H1 (cell line): ENCODE data around the gene TMEM44. TPM values are rescaled to one million over a fixed set of nuclear protein-coding genes. Genes with fewer than 3 reads are reported as not detected.

ENCODE experiments used
- CTCF ChIA-PET: fragments of 300-600 bp; sonication (Branson Sonifier 250); formaldehyde crosslinking; loops from one replicate; lab custom pipeline; 2021; ENCODE audit not compliant: partially characterized antibody; lab: Charles Lee
- POLR2A ChIA-PET: fragments of 300-600 bp; sonication (Branson Sonifier 250); formaldehyde crosslinking; loops from one replicate; lab custom pipeline; 2021; ENCODE audit warnings: inconsistent platforms; ENCODE audit not compliant: partially characterized antibody; lab: Charles Lee
- DNase-seq, 2 experiments: peaks; one replicate each; pipeline versions ENCODE4 v3.0.0 to v3.0.0-alpha.2; 2010 to 2022; ENCODE audit warnings: low spot score in 2 of 2, low read depth in 1 of 2, mixed read lengths in 1 of 2
- FAIRE-seq: peaks from 2 replicates; lab custom pipeline; 2011; peaks lifted over from hg19 to GRCh38; lab: Jason Lieb, UNC
- H2AFZ ChIP-seq: 2 replicates; pipeline ENCODE4 v1.8.1; 2012; ENCODE audit warnings: low read length, inconsistent platforms
- H2AK5ac ChIP-seq: 2 replicates; pipeline ENCODE4 v1.6.1; 2013; ENCODE audit warnings: low read depth, low read length
- H2BK120ac ChIP-seq: replicated peaks from 2 replicates; pipeline ENCODE3; 2013; ENCODE audit warnings: low read depth, low read length, inconsistent platforms
- H2BK12ac ChIP-seq: 2 replicates; pipeline ENCODE4 v1.6.1; 2013; ENCODE audit warnings: low read depth, low read length
- H2BK15ac ChIP-seq: 2 replicates; pipeline ENCODE4 v1.6.1; 2013; ENCODE audit warnings: low read length
- H2BK20ac ChIP-seq: 2 replicates; pipeline ENCODE4 v1.6.1; 2013; ENCODE audit warnings: low read length
- H2BK5ac ChIP-seq: 2 replicates; pipeline ENCODE4 v1.6.1; 2013; ENCODE audit warnings: low read depth, low read length
- H3K14ac ChIP-seq: 2 replicates; pipeline ENCODE4 v1.6.1; 2013; ENCODE audit warnings: inconsistent platforms; ENCODE audit not compliant: insufficient read length
- H3K18ac ChIP-seq: 2 replicates; pipeline ENCODE4 v1.6.1; 2013; ENCODE audit warnings: low read length; ENCODE audit errors: extremely low read depth
- H3K23ac ChIP-seq: 2 replicates; pipeline ENCODE4 v1.6.1; 2013; ENCODE audit warnings: inconsistent platforms; ENCODE audit not compliant: insufficient read length
- H3K23me2 ChIP-seq: 2 replicates; pipeline ENCODE4 v1.6.1; 2013; ENCODE audit warnings: low read depth, low read length
- H3K27ac ChIP-seq: 2 replicates; pipeline ENCODE4 v1.6.1; 2011; ENCODE audit warnings: low read depth, low read length, inconsistent platforms
- H3K27me3 ChIP-seq, 4 experiments: replicated peaks in 1 of 4; 1 replicate in 1 of 4; 2 replicates in 3 of 4; pipeline versions ENCODE4 v1.6.1 to v1.8.1; 2011 to 2013; ENCODE audit warnings: low read length in 3 of 4, mild to moderate bottlenecking in 3 of 4, inconsistent platforms in 2 of 4, mixed read lengths in 2 of 4, moderate library complexity in 1 of 4; ENCODE audit not compliant: control insufficient read depth in 3 of 4, insufficient read depth in 3 of 4; ENCODE audit errors: extremely low read depth in 1 of 4
- H3K36me3 ChIP-seq, 4 experiments: 2 replicates each; pipeline versions ENCODE4 v1.6.1 to v1.8.1; 2011 to 2013; ENCODE audit warnings: mild to moderate bottlenecking in 4 of 4, low read length in 3 of 4, moderate library complexity in 2 of 4, control low read depth in 1 of 4, inconsistent platforms in 1 of 4; ENCODE audit not compliant: insufficient read depth in 4 of 4, control insufficient read depth in 2 of 4
- H3K4ac ChIP-seq: replicated peaks from 2 replicates; pipeline ENCODE3; 2013; ENCODE audit warnings: low read length, low read depth, mixed read lengths, inconsistent platforms; ENCODE audit not compliant: insufficient read length
- H3K4me1 ChIP-seq, 4 experiments: replicated peaks in 1 of 4; 1 replicate in 1 of 4; 2 replicates in 3 of 4; pipeline versions ENCODE4 v1.6.1 to v1.8.1; 2011 to 2013; ENCODE audit warnings: low read length in 3 of 4, inconsistent platforms in 2 of 4, mixed read lengths in 1 of 4; ENCODE audit not compliant: insufficient read depth in 4 of 4, control insufficient read depth in 3 of 4
- H3K4me2 ChIP-seq, 2 experiments: 2 replicates each; pipeline versions ENCODE4 v1.6.1 to v1.8.1; 2011 to 2013; ENCODE audit warnings: low read depth in 2 of 2, low read length in 2 of 2, control low read depth in 1 of 2, inconsistent platforms in 1 of 2, mild to moderate bottlenecking in 1 of 2; ENCODE audit not compliant: insufficient read depth in 1 of 2
- H3K4me3 ChIP-seq, 4 experiments: fragments of 200-600, 300-600 bp in 1 of 4; sonication (generic), shearing (Covaris generic), sonication (Bioruptor Twin) in 1 of 4; 2 replicates each; pipeline versions ENCODE4 v1.5.1 to v1.8.1; 2011 to 2016; ENCODE audit warnings: low read length in 4 of 4, low read depth in 3 of 4, control low read depth in 2 of 4, inconsistent platforms in 2 of 4, mild to moderate bottlenecking in 2 of 4, mixed read lengths in 1 of 4, moderate library complexity in 1 of 4; ENCODE audit not compliant: insufficient read depth in 2 of 4; ENCODE audit errors: extremely low read depth in 1 of 4
- H3K56ac ChIP-seq: replicated peaks from 2 replicates; pipeline ENCODE3; 2013; ENCODE audit warnings: low read depth, mild to moderate bottlenecking, mixed read lengths, low read length, inconsistent platforms; ENCODE audit not compliant: insufficient read length
- H3K79me1 ChIP-seq: 2 replicates; pipeline ENCODE4 v1.6.1; 2013; ENCODE audit warnings: low read depth, low read length, control low read depth
- H3K79me2 ChIP-seq, 2 experiments: 2 replicates each; pipeline versions ENCODE4 v1.6.1 to v1.8.1; 2012 to 2013; ENCODE audit warnings: low read length in 2 of 2, mild to moderate bottlenecking in 2 of 2, inconsistent platforms in 1 of 2; ENCODE audit not compliant: insufficient read depth in 2 of 2, control insufficient read depth in 1 of 2
- H3K9ac ChIP-seq, 4 experiments: replicated peaks in 1 of 4; 1 replicate in 1 of 4; 2 replicates in 3 of 4; pipeline versions ENCODE4 v1.6.1 to v1.8.1; 2011 to 2013; ENCODE audit warnings: low read depth in 3 of 4, low read length in 3 of 4, control low read depth in 2 of 4, mild to moderate bottlenecking in 2 of 4, moderate library complexity in 2 of 4, inconsistent platforms in 1 of 4; ENCODE audit errors: extremely low read depth in 1 of 4
- H3K9me3 ChIP-seq, 2 experiments: 2 replicates each; pipeline versions ENCODE4 v1.6.1 to v1.8.1; 2012 to 2013; ENCODE audit warnings: mild to moderate bottlenecking in 2 of 2, moderate library complexity in 2 of 2, control low read depth in 1 of 2, inconsistent platforms in 1 of 2, low read depth in 1 of 2, low read length in 1 of 2, mixed read lengths in 1 of 2; ENCODE audit not compliant: insufficient read depth in 2 of 2
- H4K20me1 ChIP-seq, 2 experiments: replicated peaks in 1 of 2; 2 replicates each; pipeline versions ENCODE3 to v1.8.1; 2011 to 2013; ENCODE audit warnings: inconsistent platforms in 2 of 2, low read length in 2 of 2, mild to moderate bottlenecking in 1 of 2; ENCODE audit not compliant: insufficient read depth in 2 of 2, control insufficient read depth in 1 of 2
- H4K5ac ChIP-seq: 2 replicates; pipeline ENCODE4 v1.6.1; 2013; ENCODE audit warnings: low read length, low read depth, mixed read lengths, inconsistent platforms; ENCODE audit not compliant: insufficient read length
- H4K8ac ChIP-seq: 2 replicates; pipeline ENCODE4 v1.8.0; 2013; ENCODE audit warnings: mild to moderate bottlenecking, moderate library complexity, low read length, inconsistent platforms; ENCODE audit not compliant: insufficient read depth; ENCODE audit errors: extremely low read depth
- H4K91ac ChIP-seq: replicated peaks from 2 replicates; pipeline ENCODE3; 2013; ENCODE audit warnings: low read length, mixed read lengths, inconsistent platforms; ENCODE audit not compliant: insufficient read length
- CBX8 ChIP-seq: fragments of 300-800, 300-1000 bp; sonication (generic); IDR thresholded peaks from 2 replicates; pipeline ENCODE4 v1.7.1; 2016; ENCODE audit warnings: low read depth, low read length, borderline replicate concordance
- WGBS, 2 experiments: shearing (Covaris generic) in 1 of 2; methylation state at CpG; one replicate each; pipeline versions ENCODE4 v1.1.6 to v1.1.7; 2013 to 2015; ENCODE audit warnings: low lambda C conversion rate in 2 of 2, mixed read lengths in 2 of 2, inconsistent platforms in 1 of 2, low coverage in 1 of 2, missing lambda C conversion rate in 1 of 2; ENCODE audit not compliant: insufficient replicate concordance in 2 of 2, insufficient coverage in 1 of 2, insufficient read length in 1 of 2; ENCODE audit errors: extremely low coverage in 1 of 2, missing lambda C conversion rate in 1 of 2; 5-methylcytosine and 5-hydroxymethylcytosine counted together
- polyA plus RNA-seq, 7 experiments: library from polyadenylated mRNA; depleted of rRNA in 3 of 7; stranded (reverse) in 5 of 7; unstranded in 2 of 7; fragments of >200 nt in 5 of 7; fragments of 200-250 nt in 2 of 7; gene quantifications; 1 replicate in 5 of 7; 2 replicates in 1 of 7; 4 replicates in 1 of 7; pipeline versions ENCODE4 v1.2.1 to v1.2.3, GENCODE V29; 2011 to 2013; ENCODE audit warnings: missing spikeins in 2 of 7, mixed read lengths in 2 of 7
- total RNA-seq: library from RNA; stranded (reverse); fragmentation: NEBNext Ultra II Directional; extraction: Animal tissue kit (Norgen Biotek cat#: 25700); gene quantifications from 2 replicates; pipeline ENCODE4 v1.2.1, GENCODE V29; 2021

The TMEM44 gene
- total and polyA plus RNA-seq, 2 of the 8 experiments (the other 6 are each of a cell fraction or from before 2014, with no cell fraction given): 14.0 to 16.7 TPM

DNA sequence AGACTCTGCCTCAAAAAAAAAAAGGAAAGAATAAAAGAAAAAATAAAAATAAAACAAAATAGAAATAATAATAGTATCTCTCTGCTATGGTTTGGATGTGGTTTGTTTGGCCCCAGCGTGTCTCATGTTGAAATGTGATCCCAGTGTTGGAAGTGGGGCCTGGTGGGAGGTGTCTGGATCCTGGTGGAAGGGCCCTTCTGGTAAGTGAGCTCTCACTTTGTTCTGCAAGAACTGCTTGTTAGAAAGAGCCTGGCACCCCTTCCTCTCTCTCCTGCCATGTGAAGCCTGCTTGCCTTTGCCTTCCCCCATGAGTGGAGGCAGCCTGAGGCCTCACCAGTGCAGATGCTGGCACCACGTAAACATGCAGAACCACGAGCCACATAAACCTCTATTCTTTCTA, 26.3 kb downstream of the TMEM44 start:
- H3K36me3 ChIP-seq: no peaks in the 10 kb centered on the region; a peak in 2 of 8 replicates

More for the DNA sequence above, 26.3 kb downstream of the TMEM44 start:
- no peaks in the 10 kb centered on the region for H3K27me3 ChIP-seq
- no peak overlapping the region for H4K8ac ChIP-seq
- no peaks in the 10 kb centered on the region; a peak in 1 of 4 replicates for H3K9me3 ChIP-seq
- H3K18ac ChIP-seq: no peak overlapping the region
- H2BK12ac ChIP-seq: no peak overlapping the region
- no peak overlapping the region for H3K4me3 ChIP-seq
- no peak overlapping the region for H2BK15ac ChIP-seq
- no peak overlapping the region for H3K4ac ChIP-seq
- DNase-seq: no peak
- no peak overlapping the region for H4K91ac ChIP-seq
- no peak overlapping the region for H3K56ac ChIP-seq
- no peak overlapping the region for H3K4me2 ChIP-seq
- no peak overlapping the region for H2AFZ ChIP-seq
- no peaks in the 10 kb centered on the region; a peak in 1 of 7 replicates for H3K4me1 ChIP-seq
- H3K23ac ChIP-seq: no peak overlapping the region
- H2BK5ac ChIP-seq: no peak overlapping the region
- H3K79me2 ChIP-seq: no peaks in the 10 kb centered on the region
- no peak for TF ChIP-seq CBX8
- TF ChIP-seq, all 59 proteins: peak for 0
- no peak overlapping the region for H2AK5ac ChIP-seq
- no peak overlapping the region for H3K27ac ChIP-seq
- H3K9ac ChIP-seq: no peak overlapping the region
- peaks cover 2% of the 10 kb centered on the region in 2 experiments for H4K20me1 ChIP-seq
- ChIA-PET CTCF (interaction anchor here (1.8 kb wide), 1 partner anchor 13 kb away, joined by 5 read pairs; no protein-coding TSS in a partner anchor), POLR2A (no interaction called here)
- no peak overlapping the region for H2BK120ac ChIP-seq
- 90% methylated on average over 3 of the region's 3 CpGs; no CpG with 5 or more reads in 1 of the 2 experiments for WGBS, 2 experiments
- no peak overlapping the region for H4K5ac ChIP-seq
- no peaks in the 10 kb centered on the region for H3K79me1 ChIP-seq
- no peak for FAIRE-seq
- H2BK20ac ChIP-seq: no peak overlapping the region
- H3K23me2 ChIP-seq: no peaks in the 10 kb centered on the region
- no peak overlapping the region for H3K14ac ChIP-seq
